A204.1 (cell line): ENCODE measurements around the gene SELENOV.
"Not testable (repeated sequence)": the region's sequence is repeated elsewhere in the genome, so short reads cannot be mapped to it uniquely, and the experiment has no call there.

ENCODE experiments used
- FAIRE-seq: peaks from 2 replicates; lab custom pipeline; 2012; peaks lifted over from hg19 to GRCh38; lab: Jason Lieb, UNC

The SELENOV gene

GRCh38 chr19:39514840-39515550 lies at the start of gene SELENOV:
SELENOV (plus strand) TSS chr19:39515139; CDS start chr19:39515213, 74 bp downstream.
- no peak for FAIRE-seq

- FAIRE-seq, result no peak
Observed at GRCh38 chr19:39465956-39466747, 48.8 kb upstream of the SELENOV start.

GRCh38 chr19:39467941-39468340 lies 47.0 kb upstream of the SELENOV start:
- FAIRE-seq, result no peak

GRCh38 chr19:39469036-39469435 lies 45.9 kb upstream of the SELENOV start:
- FAIRE-seq, result no peak

GRCh38 chr19:39469567-39469966 lies 45.4 kb upstream of the SELENOV start:
- no peak for FAIRE-seq

GRCh38 chr19:39470724-39471339 lies 44.1 kb upstream of the SELENOV start:
- FAIRE-seq, result no peak

GRCh38 chr19:39471756-39472536 lies 43.0 kb upstream of the SELENOV start:
- no peak for FAIRE-seq

GRCh38 chr19:39472746-39473442 lies 42.0 kb upstream of the SELENOV start:
- no peak for FAIRE-seq

GRCh38 chr19:39473443-39473960 lies 41.4 kb upstream of the SELENOV start:
- no peak for FAIRE-seq

- FAIRE-seq, result no peak
Observed at GRCh38 chr19:39474139-39474620, 40.8 kb upstream of the SELENOV start.

GRCh38 chr19:39475748-39476147 lies 39.2 kb upstream of the SELENOV start:
- FAIRE-seq, result no peak

GRCh38 chr19:39479319-39479801 lies 35.6 kb upstream of the SELENOV start:
- not testable (repeated sequence) for FAIRE-seq

- no peak for FAIRE-seq
Observed at GRCh38 chr19:39479916-39480315, 35.0 kb upstream of the SELENOV start.

- FAIRE-seq, result peak; percentile 51
Observed at GRCh38 chr19:39480337-39481228, 34.4 kb upstream of the SELENOV start, which contains the start of gene TIMM50. TIMM50 (plus strand) TSS chr19:39480838; CDS start chr19:39480854, 16 bp downstream.

- no peak for FAIRE-seq
Observed at GRCh38 chr19:39481229-39481545, 33.8 kb upstream of the SELENOV start.

- no peak for FAIRE-seq
Observed at GRCh38 chr19:39481676-39482075, 33.3 kb upstream of the SELENOV start.

GRCh38 chr19:39483141-39483540 lies 31.8 kb upstream of the SELENOV start:
- FAIRE-seq, result no peak

- no peak for FAIRE-seq
Observed at GRCh38 chr19:39489756-39490155, 25.2 kb upstream of the SELENOV start.

GRCh38 chr19:39492225-39492624 lies 22.7 kb upstream of the SELENOV start:
- no peak for FAIRE-seq

GRCh38 chr19:39492788-39493187 lies 22.2 kb upstream of the SELENOV start:
- no peak for FAIRE-seq
